RWPE2 (cell line): ENCODE results near the gene DAGLA.

Experiments
- ATAC-seq: fragments of 200-7000 bp; cut with Tn5 transposase; 3 replicates; pipeline ENCODE4 v1.9.1; 2021; ENCODE audit warnings: low read depth
- DNase-seq: peaks from one replicate; pipeline ENCODE4 v3.0.0-alpha.2; 2020; ENCODE audit warnings: low spot score
- H3K27ac ChIP-seq: fragments of 450-650 bp; 2 replicates; pipeline ENCODE4 v1.5.1; 2017; ENCODE audit warnings: mild to moderate bottlenecking; ENCODE audit not compliant: poor library complexity, severe bottlenecking
- H3K27me3 ChIP-seq: fragments of 250-450 bp; sonication (Bioruptor Pico); 2 replicates; pipeline ENCODE4 v1.5.1; 2021; ENCODE audit warnings: mild to moderate bottlenecking, moderate library complexity; ENCODE audit not compliant: insufficient read depth, poor library complexity, severe bottlenecking
- H3K36me3 ChIP-seq: fragments of 250-450 bp; sonication (Bioruptor Pico); 2 replicates; pipeline ENCODE4 v1.5.1; 2020; ENCODE audit warnings: low read depth, mild to moderate bottlenecking, moderate library complexity
- H3K4me1 ChIP-seq: fragments of 250-450 bp; sonication (Bioruptor Pico); 2 replicates; pipeline ENCODE4 v1.5.1; 2021; ENCODE audit warnings: mild to moderate bottlenecking, moderate library complexity; ENCODE audit not compliant: insufficient read depth, poor library complexity, severe bottlenecking
- H3K4me3 ChIP-seq: fragments of 250-450 bp; sonication (Bioruptor Pico); 2 replicates; pipeline ENCODE4 v1.5.1; 2021; ENCODE audit warnings: mild to moderate bottlenecking, moderate library complexity; ENCODE audit not compliant: severe bottlenecking
- H3K9me3 ChIP-seq: fragments of 250-450 bp; sonication (Bioruptor Pico); 2 replicates; pipeline ENCODE4 v1.5.1; 2021; ENCODE audit warnings: mild to moderate bottlenecking, moderate library complexity; ENCODE audit not compliant: severe bottlenecking
- TF ChIP-seq, protein P1 (sequence below): fragments of 450-650 bp; IDR thresholded peaks from one replicate; pipeline ENCODE4 v1.5.1; 2017; ENCODE audit warnings: mild to moderate bottlenecking, moderate library complexity; ENCODE audit not compliant: poor library complexity, severe bottlenecking

DAGLA gene

DNA sequence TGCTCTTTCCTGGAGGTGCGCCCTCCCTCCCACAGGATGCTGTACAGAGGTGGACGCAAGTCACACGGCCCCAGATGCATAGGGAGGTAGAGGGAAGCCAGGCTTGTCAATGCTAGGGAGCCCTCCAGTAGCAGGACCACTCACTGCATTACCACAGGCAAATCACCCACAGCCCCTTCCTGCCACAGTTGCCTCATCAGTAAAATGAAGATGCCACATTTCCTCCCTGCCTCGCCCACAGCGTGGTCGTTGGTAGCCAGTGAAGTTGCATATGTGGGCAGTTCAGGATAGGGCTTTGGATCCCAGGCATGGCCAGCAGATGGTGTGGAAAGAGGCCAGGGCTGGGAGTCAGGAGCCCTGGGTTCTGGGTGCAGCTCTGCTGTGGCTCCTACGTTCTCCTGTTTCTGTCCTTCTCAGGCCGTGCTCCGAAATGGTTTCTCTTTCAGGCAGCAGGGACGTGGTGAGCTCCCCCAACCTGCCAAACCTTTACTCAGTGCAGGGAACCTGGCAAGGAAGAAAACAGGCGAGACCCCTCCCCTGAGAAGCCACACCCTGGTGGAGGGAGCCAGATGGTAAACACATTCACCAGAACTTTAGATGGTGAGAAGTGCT, 22.6 kb downstream of the DAGLA start:
- Histone ChIP-seq H3K9me3 (no peaks in the 10 kb centered on the region), H3K27me3 (no peaks in the 10 kb centered on the region), H3K4me3 (no peak overlapping the region), H3K27ac (no peak overlapping the region), H3K4me1 (peaks cover 27% of the 10 kb centered on the region), H3K36me3 (no peaks in the 10 kb centered on the region)
- DNase-seq (no peak), ATAC-seq (no peak)
- TF ChIP-seq, protein P1, sequence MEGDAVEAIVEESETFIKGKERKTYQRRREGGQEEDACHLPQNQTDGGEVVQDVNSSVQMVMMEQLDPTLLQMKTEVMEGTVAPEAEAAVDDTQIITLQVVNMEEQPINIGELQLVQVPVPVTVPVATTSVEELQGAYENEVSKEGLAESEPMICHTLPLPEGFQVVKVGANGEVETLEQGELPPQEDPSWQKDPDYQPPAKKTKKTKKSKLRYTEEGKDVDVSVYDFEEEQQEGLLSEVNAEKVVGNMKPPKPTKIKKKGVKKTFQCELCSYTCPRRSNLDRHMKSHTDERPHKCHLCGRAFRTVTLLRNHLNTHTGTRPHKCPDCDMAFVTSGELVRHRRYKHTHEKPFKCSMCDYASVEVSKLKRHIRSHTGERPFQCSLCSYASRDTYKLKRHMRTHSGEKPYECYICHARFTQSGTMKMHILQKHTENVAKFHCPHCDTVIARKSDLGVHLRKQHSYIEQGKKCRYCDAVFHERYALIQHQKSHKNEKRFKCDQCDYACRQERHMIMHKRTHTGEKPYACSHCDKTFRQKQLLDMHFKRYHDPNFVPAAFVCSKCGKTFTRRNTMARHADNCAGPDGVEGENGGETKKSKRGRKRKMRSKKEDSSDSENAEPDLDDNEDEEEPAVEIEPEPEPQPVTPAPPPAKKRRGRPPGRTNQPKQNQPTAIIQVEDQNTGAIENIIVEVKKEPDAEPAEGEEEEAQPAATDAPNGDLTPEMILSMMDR, result no peak

DNA sequence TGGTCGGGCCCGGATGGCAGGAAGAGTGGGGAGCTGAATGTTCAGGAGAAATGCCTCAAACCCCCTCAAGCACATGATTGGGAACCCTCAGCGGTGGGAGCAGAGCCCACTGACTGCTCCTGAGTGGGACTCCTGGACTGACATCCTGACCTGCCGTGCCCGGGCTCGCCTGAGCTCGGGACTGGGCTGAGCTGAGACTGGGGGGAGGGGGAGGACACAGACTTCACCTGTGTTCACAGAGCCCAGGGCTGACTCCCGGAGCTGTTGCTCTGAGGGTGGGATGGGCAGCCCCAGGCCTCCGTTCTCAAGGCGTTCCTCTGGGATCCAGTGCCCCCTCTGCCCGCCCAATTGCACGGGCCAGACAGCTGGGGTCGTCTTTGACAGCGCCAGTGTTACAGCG, 24.6 kb downstream of the DAGLA start:
- H3K36me3 ChIP-seq, result no peaks in the 10 kb centered on the region
- DNase-seq, result no peak
- peaks cover 9% of the 10 kb centered on the region for H3K4me1 ChIP-seq
- no peaks in the 10 kb centered on the region for H3K27me3 ChIP-seq
- TF ChIP-seq, protein P1, result no peak
- no peak for ATAC-seq
- no peak overlapping the region for H3K4me3 ChIP-seq
- H3K27ac ChIP-seq, result no peak overlapping the region
- H3K9me3 ChIP-seq, result no peaks in the 10 kb centered on the region

DNA sequence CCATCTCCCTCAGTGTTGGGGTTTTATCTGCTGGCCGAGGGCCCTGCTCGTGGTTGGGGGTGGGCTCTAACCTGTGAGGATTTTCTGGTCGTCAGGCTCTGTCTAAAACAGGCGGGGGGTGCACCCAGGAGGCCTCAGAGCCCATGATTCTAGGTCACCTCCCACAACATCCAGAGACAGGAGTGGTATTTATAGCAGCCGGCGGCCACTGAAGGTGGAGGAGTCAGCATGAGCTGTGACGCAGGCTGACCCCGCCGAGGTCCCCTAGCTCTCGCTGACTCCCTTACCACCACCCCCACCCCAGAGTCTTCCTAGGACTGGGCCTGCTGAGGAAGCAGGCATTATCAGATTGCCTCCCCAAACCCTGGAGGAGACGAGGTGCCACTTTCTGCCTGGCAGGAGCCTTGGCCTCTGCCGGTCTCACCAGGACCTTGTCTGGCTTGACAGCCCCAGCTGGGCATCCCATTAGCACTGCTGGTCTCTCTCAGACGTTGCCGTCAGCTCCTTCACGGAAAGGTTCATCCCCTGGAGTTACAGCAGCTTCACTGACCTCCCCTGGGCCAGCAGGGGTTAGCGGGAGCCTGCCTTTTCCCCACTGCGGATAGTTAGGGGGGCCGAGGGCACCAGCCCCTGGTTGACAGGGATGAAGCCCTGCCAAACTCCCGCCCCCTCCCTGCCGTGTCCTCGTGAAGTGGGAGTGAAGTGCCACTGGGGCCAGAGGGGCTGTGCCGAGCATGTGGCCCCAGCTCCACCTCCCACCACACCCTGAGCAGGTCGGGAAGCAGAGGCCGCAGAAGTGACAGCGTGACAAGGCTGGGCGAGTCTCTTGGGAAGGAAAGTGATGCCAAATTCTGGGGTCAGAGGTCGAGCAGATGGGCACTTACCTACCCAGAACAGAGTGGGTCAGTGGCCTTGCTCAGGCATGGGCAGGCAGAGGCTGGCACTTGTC, 26.5 kb downstream of the DAGLA start:
- H3K4me1 ChIP-seq, result no peaks in the 10 kb centered on the region
- H3K36me3 ChIP-seq, result no peaks in the 10 kb centered on the region
- no peak overlapping the region for H3K27ac ChIP-seq
- DNase-seq (no peak), ATAC-seq (no peak; the same call in 2 of the 3 replicates)
- no peak overlapping the region for H3K4me3 ChIP-seq
- TF ChIP-seq, protein P1, result no peak
- no peaks in the 10 kb centered on the region for H3K9me3 ChIP-seq
- H3K27me3 ChIP-seq, result no peaks in the 10 kb centered on the region

DNA sequence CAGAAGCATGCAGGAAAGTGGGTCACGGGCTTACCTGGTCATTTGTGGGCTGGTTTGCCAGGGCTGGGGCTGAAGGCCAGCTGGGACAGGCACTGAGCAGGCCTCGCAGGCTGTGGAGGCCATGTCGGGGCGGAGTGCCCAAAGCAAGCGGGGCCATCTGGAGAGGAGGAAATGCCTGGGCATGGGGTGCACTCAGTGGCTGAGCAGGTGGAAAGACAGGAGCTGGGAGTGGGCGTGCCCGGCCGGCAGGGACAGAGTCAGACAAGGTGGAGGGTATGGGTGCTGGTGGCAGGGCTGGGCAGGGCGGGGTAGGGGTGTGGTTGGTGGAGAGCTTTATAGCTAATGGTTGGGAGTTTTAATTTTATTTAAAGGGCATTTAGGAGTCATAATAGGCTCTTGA, 27.4 kb downstream of the DAGLA start:
- Histone ChIP-seq H3K9me3 (no peaks in the 10 kb centered on the region), H3K4me1 (no peaks in the 10 kb centered on the region), H3K27ac (no peak overlapping the region), H3K27me3 (no peaks in the 10 kb centered on the region), H3K4me3 (no peak overlapping the region), H3K36me3 (no peaks in the 10 kb centered on the region)
- ATAC-seq (no peak), DNase-seq (no peak)
- TF ChIP-seq, protein P1, result no peak

DNA sequence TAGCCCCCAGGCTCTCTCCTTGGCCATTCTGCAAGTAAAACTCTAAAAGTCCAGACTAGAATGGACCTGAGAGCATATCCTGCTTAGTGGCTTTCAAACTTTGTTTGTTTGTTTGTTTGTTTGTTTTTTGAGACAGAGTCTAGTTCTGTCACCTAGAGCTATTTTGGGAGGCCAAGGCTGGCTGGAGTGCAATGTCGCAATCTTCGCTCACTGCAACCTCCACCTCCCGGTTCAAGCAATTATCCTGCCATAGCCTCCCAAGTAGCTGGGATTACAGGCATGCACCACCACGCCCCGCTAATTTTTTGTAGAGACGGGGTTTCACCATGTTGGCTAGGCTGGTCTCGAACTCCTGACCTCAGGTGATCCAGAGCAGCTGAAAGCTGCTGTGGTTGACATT, 28.9 kb downstream of the DAGLA start:
- H3K9me3 ChIP-seq, result no peaks in the 10 kb centered on the region
- H3K4me3 ChIP-seq, result no peak overlapping the region
- ATAC-seq (no peak), DNase-seq (no peak)
- no peaks in the 10 kb centered on the region for H3K27me3 ChIP-seq
- no peaks in the 10 kb centered on the region for H3K4me1 ChIP-seq
- TF ChIP-seq, protein P1, result no peak
- no peak overlapping the region for H3K27ac ChIP-seq
- no peaks in the 10 kb centered on the region for H3K36me3 ChIP-seq
